ENCODE data around the gene HELLS.
A peak's percentile ranks its signal among the peaks of the same experiment; 100 is the strongest.

Gene HELLS

DNA sequence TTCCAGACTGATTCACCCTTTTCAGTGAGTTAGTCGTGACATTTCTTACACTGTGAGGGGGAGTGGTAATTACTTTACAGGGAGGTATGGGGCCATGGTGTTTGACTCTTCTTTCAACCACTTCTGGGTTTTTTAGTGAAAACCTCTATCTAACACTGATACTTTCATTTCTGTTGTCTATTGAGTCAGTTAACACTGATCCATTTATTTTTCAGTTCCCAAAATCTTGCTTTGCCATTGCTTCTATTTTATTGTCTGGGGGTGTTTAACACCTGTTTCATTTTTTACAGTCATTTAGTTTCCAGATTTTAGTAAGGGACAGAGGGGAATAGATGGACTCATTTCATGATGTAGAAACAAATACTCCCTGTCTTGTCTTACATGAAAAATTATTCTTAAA lies 61.5 kb downstream of the HELLS start:
- no peak for TF ChIP-seq CTCF (IDR thresholded peaks at IDR 0.05; ENCODE audit: low read depth, low read length, missing control alignments)
- no peak for DNase-seq (ENCODE audit: extremely low read depth, low read depth)
- no peak overlapping the region for H3K4me3 ChIP-seq (replicated peaks; ENCODE audit: low read depth, low read length)

- no peak overlapping the region for H3K4me3 ChIP-seq (replicated peaks; ENCODE audit: low read depth, low read length)
- no peak for DNase-seq (ENCODE audit: extremely low read depth, low read depth)
- TF ChIP-seq CTCF (IDR thresholded peaks at IDR 0.05; ENCODE audit: low read depth, low read length, missing control alignments) = no peak
These were observed 63.0 kb downstream of the HELLS start for GRCh38 chr10:94608559-94608958.

- H3K4me3 ChIP-seq (replicated peaks; ENCODE audit: low read depth, low read length) = no peak overlapping the region
- no peak for TF ChIP-seq CTCF (IDR thresholded peaks at IDR 0.05; ENCODE audit: low read depth, low read length, missing control alignments)
- no peak for DNase-seq (ENCODE audit: extremely low read depth, low read depth)
These were observed 69.0 kb downstream of the HELLS start for GRCh38 chr10:94614558-94614957.

DNA sequence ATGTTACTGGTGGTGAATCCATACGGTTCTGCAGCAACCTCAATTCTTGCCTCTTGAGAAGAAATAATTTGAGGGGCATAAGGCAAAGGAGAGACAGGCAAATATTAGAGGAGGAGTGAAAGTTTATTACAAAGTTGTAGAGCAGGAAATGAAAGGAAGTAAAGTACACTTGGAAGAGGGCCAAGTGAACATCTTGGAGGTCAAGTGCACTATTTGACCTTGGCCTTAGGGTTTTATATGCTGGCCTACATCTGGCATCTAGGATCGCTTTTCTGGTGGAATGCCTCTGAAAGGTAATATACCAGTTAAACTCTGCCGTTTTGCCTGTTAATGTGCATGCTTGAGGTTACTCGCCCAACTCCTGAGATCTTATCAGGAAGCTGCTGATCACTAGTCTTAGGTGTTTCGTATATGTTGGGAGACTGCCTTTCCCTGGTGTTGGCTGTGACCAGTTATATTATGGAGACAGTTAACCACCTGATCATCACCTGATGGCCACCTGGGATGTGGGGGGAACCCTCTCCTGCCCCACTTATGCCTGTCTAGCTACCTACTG lies 71.9 kb downstream of the HELLS start:
- peak; percentile 1 for DNase-seq (ENCODE audit: extremely low read depth, low read depth)
- TF ChIP-seq CTCF (IDR thresholded peaks at IDR 0.05; ENCODE audit: low read depth, low read length, missing control alignments) = no peak
- H3K4me3 ChIP-seq (replicated peaks; ENCODE audit: low read depth, low read length) = no peak overlapping the region

GRCh38 chr10:94622666-94623205 lies 77.1 kb downstream of the HELLS start:
- TF ChIP-seq CTCF (IDR thresholded peaks at IDR 0.05; ENCODE audit: low read depth, low read length, missing control alignments) = no peak
- no peak overlapping the region for H3K4me3 ChIP-seq (replicated peaks; ENCODE audit: low read depth, low read length)
- DNase-seq (ENCODE audit: extremely low read depth, low read depth) = no peak

DNA sequence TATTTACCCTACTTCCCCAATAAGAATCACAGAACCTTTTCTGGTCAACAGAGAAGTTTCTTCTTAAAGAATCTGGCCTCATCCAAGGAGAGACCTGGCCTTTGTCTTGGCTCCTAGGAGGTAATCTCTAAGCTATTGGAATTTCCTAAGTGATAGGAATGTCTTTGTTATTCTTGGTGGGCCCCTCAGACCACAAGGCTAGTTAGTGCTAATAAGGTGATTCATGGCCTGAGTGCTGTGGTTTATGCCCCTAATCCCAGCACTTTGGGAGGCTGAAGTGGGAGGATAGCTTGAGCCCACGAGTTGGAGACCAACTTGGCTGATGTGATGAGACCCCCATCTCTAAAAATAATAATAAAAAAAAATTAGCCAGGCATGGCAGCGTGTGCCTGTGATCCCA lies 78.0 kb downstream of the HELLS start:
- no peak for TF ChIP-seq CTCF (IDR thresholded peaks at IDR 0.05; ENCODE audit: low read depth, low read length, missing control alignments)
- DNase-seq (ENCODE audit: extremely low read depth, low read depth) = no peak
- H3K4me3 ChIP-seq (replicated peaks; ENCODE audit: low read depth, low read length) = no peak overlapping the region

DNA sequence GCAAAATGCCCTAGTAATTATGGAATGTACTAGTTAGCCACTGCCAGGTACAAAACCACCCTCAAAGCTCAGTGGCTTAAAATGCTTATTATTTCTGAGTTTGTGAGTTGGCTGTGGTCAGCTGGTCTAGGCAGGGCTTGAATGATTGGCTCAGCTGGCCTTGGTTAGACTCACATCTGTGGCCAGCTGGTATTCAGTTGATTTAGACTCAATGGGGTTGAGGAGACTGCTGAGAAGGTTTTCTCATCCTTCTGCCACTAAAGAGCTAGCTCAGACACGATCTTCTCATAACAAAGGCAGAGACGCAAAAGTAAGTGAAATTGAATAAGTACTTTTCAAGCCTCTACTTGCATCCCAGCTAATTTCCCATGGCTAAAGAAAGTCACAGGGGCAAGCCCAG lies 80.9 kb downstream of the HELLS start:
- TF ChIP-seq CTCF (IDR thresholded peaks at IDR 0.05; ENCODE audit: low read depth, low read length, missing control alignments) = no peak
- no peak for DNase-seq (ENCODE audit: extremely low read depth, low read depth)
- H3K4me3 ChIP-seq (replicated peaks; ENCODE audit: low read depth, low read length) = no peak overlapping the region

Data from HFF-Myc (cell line).